Stimulated activated CD4-positive, alpha-beta T cell treated with anti-CD3 and anti-CD28 coated beads, Interleukin-4, amount 100 ng/mL, for 48 hours (primary cell): ENCODE data around the gene SMG6.
A peak's percentile ranks its signal among the peaks of the same experiment; 100 is the strongest.

ENCODE experiments used
- DNase-seq, 2 donors: peaks; one replicate each; pipeline ENCODE4 v3.0.0-alpha.2; 2020; ENCODE audit warnings: low read depth in 2 of 2

The SMG6 gene

DNA sequence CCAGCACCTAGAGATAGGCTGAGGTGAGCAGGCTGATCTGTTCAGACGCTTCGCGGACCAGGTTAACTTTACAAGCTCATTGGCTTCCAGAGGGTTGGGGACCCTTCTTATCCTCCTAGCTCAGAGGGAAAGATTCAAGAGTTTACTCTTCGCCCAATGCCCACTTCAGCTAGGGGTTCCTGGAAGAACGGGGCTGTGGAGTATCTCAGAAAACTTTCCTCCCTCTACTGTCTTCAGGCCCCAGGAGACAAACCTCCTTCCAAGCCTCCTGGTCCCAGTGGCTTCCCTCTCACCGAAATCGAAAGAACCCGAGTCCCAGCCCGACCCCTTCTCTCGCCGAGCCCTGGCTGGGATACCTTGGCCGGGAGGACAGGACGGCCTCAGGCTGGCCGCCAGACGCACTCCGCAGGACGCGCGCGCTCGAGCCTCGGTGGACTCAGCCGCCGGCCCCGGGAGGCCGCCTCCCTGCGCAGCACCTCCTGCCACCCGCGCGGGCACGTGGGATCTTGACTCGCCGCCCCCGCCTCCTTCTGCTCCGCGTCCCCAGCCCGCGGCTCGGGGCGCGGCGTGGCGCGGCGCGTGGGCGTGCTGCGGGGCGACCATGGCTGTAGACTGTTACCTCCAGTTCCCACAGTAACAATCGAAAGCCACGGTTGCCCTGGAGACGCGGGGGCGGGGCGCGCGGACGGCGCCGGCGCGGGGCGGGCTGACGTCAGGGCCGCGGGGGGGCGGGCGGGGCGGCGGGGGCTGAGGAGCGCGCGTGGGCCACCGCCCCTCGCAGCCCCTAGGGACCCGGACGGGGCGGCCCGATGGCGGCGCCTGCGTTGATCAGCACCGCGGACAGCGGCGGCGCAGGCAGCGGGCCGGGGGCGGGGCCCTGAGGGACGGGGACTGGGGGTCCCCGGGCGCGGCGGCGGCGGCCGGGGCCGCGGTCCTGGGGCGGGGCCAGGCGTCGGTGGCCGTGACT is 254.0 kb downstream of the SMG6 start:
- peak; percentile 83 to 84 for DNase-seq

DNA sequence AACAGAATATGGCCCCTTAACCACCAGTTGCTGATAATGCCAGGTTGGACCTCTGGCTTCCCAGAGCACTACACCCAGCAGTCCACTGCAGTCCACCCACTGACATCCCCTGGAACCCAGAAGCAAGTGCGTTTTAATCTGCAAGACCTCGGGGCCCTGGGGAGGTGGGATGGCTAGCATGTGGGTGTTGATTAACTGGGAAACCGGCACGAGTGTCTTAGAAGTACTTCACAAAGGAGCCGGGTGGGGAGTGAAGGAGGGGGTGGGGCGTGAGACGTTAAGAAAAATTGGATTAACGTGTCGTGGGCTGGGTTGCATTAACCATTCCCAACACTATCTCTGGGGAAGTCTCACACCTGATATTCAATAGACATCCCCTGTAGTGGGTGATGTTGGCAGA is 254.8 kb downstream of the SMG6 start:
- DNase-seq, result no peak

- DNase-seq, result no peak
Observed at GRCh38 chr17:2047590-2047989, 256.0 kb downstream of the SMG6 start.

DNA sequence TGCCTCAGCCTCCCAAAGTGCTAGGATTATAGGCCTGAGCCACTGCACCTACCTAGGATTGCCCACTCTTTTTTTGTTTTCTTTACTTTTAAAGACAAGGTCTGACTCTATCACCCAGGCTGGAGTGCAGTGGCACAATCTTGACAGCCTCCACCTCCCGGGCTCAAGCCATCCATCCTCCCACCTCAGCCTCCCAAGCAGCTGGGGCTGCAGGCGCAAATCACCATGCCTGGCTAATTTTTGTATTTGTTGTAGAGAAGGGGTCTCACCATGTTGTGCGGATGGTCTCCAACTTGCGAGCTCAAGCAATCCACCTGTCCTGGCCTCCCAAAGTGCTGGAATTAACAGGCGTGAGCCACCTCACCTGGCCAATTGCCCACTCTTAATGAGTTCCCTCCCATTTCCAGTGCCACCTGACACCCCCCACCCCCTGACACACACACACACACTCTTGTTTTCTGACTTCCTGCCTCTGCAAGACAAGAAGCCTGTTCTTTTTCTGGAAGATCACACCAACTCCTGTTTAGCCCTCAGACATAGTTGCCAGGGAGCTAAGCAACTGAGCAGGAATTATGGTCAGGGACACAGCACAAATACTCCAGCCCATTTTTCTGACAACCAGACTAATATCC is 259.2 kb downstream of the SMG6 start:
- DNase-seq, result no peak

DNA sequence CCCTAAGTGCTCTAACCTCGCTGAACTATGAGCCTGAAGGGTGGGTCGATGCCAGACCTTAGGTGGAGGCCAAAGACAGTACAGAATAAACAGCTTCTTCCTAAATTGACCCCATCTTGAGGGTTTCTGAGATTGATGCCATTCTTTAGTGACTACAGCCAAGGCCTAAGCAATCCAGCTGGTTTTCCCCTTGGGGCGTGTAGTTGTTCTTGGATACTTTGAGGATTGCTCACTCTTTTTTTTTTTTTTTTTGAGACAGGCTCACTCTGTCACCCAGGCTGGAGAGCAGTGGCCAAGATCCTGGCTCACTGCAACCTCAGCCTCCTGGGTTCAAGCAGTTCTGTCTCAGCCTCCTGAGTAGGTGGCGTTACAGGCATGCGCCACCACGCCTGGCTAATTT is 259.8 kb downstream of the SMG6 start:
- DNase-seq, result no peak

GRCh38 chr17:2042933-2043332 is 260.7 kb downstream of the SMG6 start:
- no peak for DNase-seq

DNA sequence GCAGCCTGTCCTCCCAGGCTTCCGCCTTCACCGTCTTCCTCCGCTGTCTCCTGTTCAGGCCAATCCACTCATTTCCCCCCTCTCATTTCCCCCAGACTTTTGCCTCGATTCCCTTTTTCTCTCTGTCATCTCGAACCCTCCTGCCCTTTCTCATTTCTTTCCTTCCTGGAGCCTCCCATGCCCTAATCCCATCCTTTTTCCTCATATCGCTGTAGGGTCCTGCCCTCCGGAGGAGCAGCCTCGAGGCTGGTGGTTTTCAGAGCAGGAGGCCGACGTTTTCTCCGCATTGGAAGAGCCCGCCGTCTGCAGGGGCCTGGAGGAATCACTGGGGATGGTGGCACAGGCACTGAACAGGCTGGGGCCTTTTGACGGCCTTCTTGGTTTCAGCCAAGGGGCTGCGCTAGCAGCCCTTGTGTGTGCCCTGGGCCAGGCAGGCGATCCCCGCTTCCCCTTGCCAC is 261.2 kb downstream of the SMG6 start:
- no peak for DNase-seq

DNA sequence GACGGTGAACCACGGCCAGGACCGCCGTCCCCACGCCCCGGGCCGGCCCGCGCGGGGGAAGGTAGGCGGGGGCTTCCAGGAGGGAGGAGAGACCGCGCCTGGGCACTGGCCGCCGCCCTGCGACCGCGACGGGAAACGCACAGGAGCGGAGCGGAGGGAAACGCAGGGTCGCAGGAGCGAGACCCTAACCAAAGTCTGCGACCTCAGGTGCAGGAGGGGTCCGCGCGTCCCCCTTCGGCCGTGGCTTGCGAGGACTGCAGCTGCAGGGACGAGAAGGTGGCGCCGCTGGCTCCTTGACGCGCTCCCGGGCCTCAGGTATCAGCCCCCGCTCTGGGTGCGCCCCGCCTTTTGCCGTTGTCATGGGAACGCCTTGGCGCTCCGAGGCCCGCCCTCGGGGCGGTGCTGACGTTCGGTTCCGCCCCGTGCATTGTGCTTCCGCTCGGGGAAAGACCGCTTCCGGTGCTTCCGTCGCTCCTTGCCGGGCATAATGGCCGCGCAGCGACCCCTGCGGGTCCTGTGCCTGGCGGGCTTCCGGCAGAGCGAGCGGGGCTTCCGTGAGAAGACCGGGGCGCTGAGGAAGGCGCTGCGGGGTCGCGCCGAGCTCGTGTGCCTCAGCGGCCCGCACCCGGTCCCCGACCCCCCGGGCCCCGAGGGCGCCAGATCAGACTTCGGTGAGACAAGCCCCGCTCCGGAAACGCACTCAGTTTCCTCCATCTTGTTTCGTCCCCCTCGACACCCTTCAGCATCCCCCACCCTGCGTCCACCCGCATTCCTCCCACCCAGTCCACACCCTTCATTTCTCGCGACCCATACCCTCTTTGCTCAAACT is 261.8 kb downstream of the SMG6 start, which contains the start of gene OVCA2:
Gene OVCA2, plus strand, starts transcription at position 462 of the 829 bp plus-strand sequence. Its CDS starts 26 bp downstream, at position 488.
- DNase-seq, result peak; percentile 95

- DNase-seq, result no peak
Observed at GRCh38 chr17:2040942-2041560, 262.5 kb downstream of the SMG6 start.

- no peak for DNase-seq
Observed at GRCh38 chr17:2040219-2040827, 263.3 kb downstream of the SMG6 start.

DNA sequence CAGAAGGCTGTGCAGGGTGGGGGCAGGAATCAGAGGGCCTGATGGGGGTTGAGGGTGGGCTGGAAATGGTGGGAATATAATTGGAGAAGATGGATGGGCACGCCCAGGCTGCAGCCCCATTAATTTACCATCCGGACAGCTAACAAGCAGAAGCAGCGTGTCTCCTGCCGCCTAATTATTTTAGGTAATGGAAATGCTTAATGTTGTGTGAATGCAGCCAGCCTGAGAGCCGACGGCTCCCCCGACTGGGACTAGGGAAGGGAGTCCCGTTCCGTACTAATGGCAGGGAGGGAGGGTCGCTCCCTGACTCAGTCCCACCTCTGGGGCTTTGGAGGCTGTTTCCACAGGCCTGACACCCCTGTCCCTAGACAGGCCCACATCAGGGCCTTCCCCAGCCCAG is 266.4 kb downstream of the SMG6 start:
- no peak for DNase-seq

GRCh38 chr17:2035541-2036488 is 267.8 kb downstream of the SMG6 start:
- DNase-seq, result no peak

DNA sequence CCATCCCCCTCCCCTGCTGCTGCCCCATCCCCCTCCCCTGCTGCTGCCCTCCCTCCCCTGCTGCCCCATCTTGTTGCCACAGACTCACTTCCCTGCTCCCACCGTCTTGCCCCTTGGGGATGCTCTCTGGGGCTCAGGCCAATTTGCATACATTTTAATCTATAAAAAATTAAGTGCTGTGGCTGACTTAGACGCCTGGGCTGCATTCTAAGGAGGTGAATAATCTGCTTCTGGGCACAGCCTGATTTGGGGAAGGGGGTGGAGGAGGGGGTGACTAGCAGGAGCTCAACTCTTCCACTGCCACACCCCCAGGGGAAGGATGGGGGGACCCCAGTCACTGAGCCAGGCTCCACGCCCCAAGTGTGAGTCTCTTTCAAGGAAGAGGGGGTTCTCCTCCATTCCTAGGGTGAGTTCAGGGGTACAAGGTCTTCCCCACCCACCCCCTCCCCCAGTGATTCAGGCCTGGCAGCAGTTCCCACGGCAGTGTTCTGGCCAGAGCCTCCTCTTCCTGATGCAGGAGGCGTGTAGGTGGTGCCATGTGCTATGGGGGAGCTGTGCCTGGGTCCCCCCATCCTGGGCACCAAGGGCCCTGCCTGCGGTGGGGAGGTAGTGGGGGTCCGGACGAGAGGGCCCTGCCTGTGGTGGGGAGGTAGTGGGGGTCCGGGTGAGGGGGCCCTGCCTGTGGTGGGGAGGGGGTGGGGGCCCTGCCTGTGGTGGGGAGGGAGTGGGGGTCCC is 268.6 kb downstream of the SMG6 start:
- DNase-seq, result no peak

DNA sequence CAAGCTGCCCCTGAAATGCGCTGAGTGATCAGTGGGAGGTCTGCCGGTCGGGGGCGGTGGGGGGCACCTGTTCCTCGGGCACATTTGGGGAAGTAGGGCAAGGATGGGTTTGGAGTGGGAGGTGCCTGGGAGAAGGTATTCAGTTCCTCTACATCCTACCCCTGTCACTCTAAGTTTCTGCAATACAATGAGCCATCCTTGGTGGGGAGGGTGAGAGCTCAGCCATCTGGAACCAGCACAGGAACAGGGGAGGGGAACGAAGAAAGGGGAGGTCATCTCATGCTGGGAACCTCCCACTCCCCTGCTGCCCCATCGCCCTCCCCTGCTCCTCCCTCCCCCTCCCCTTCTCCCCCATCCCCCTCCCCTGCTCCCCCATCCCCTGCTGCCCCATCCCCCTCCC is 269.4 kb downstream of the SMG6 start:
- no peak for DNase-seq

DNA sequence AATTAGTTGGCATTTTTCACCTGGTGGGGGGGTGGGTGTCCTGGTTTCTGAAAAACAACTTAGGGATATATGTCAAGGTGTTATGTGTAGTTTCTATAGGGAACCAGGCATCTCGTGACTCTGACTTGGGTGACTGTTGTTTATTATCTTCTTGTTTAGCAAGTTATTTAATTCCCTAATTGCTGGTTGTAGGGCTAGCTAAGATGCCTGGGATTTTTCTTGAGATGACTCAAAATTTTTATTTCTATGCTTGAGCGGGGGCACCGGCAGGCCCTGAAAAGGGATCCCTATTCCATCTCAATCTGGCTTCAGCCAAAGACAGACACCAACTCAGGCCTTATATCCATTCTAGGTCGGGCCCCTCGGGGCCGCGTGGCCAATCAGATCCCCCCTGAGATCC is 270.4 kb downstream of the SMG6 start:
- no peak for DNase-seq

- peak in 1 of 2 donors; percentile 46 for DNase-seq
Observed at GRCh38 chr17:2030779-2031163, 272.8 kb downstream of the SMG6 start.

GRCh38 chr17:2029911-2030778 is 273.4 kb downstream of the SMG6 start, which contains the start of gene DPH1:
Gene DPH1, plus strand, starts transcription at chr17:2030153. Its CDS starts 17 bp downstream, at chr17:2030170.
- DNase-seq, result peak; percentile 83

DNA sequence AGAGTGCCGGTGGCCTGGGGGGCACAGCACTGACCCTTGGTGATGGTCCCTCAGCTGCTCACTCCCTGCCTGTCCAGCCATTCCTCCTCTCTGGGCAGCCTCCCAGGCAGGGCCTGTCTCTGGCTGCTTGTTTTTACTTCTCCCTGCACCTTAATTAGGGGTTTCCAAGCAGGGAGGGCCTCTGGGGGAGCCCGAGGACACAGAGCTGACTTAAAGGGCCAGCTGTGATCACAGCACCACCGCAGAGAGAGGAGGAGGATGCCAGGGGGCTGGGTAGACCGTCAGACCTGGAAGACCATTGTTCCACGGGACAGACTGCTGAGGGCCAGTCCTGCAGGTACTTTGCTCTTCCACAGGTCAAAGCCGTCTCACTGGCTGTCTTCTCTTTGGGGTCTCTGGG is 274.8 kb downstream of the SMG6 start:
- DNase-seq, result no peak
